NCI-H1417 treated with DMSO at 0.1 percent for 48 hours (cell line): ENCODE results near the gene DRC1.
"Not testable (repeated sequence)": the region's sequence is repeated elsewhere in the genome, so short reads cannot be mapped to it uniquely, and the experiment has no call there.

Experiments used
- DNase-seq: peaks from one replicate; lab custom pipeline; 2025; lab: John Stamatoyannopoulos, UW

The DRC1 gene

GRCh38 chr2:26463244-26464192 lies 61.8 kb downstream of the DRC1 start:
- DNase-seq = no peak

GRCh38 chr2:26464390-26465265 lies 62.9 kb downstream of the DRC1 start:
- DNase-seq = no peak

GRCh38 chr2:26465266-26465925 lies 63.7 kb downstream of the DRC1 start:
- DNase-seq = no peak

- no peak for DNase-seq
Measured at GRCh38 chr2:26465981-26466471, 64.3 kb downstream of the DRC1 start.

- DNase-seq = no peak
Measured at GRCh38 chr2:26466662-26467310, 65.1 kb downstream of the DRC1 start.

GRCh38 chr2:26468544-26468943 lies 66.8 kb downstream of the DRC1 start:
- DNase-seq = not testable (repeated sequence)

GRCh38 chr2:26469092-26469710 lies 67.5 kb downstream of the DRC1 start:
- DNase-seq = no peak

GRCh38 chr2:26469955-26470354 lies 68.2 kb downstream of the DRC1 start:
- no peak for DNase-seq

- DNase-seq = no peak
Measured at GRCh38 chr2:26470601-26471260, 69.0 kb downstream of the DRC1 start.

GRCh38 chr2:26471289-26471688 lies 69.6 kb downstream of the DRC1 start:
- no peak for DNase-seq

GRCh38 chr2:26471766-26472706 lies 70.3 kb downstream of the DRC1 start:
- no peak for DNase-seq

GRCh38 chr2:26472821-26473655 lies 71.3 kb downstream of the DRC1 start:
- DNase-seq = no peak

GRCh38 chr2:26473796-26474195 lies 72.1 kb downstream of the DRC1 start:
- no peak for DNase-seq

- DNase-seq = no peak
Measured at GRCh38 chr2:26474261-26474785, 72.6 kb downstream of the DRC1 start.

GRCh38 chr2:26475037-26475436 lies 73.3 kb downstream of the DRC1 start:
- DNase-seq = no peak

- no peak for DNase-seq
Measured at GRCh38 chr2:26475832-26476501, 74.2 kb downstream of the DRC1 start.

- no peak for DNase-seq
Measured at GRCh38 chr2:26477126-26477910, 75.6 kb downstream of the DRC1 start.
